EH (cell line): Measurements from ENCODE around the gene TREML4.

Source experiments
- DNase-seq: peaks from one replicate; pipeline ENCODE4 v3.0.0-alpha.2; 2015; ENCODE audit warnings: low read depth

The TREML4 gene

GRCh38 chr6:41255638-41256246 lies 27.6 kb downstream of the TREML4 start:
- no peak for DNase-seq

GRCh38 chr6:41256383-41256782 lies 28.2 kb downstream of the TREML4 start:
- DNase-seq: no peak

- DNase-seq: peak; percentile 69
These were observed 29.4 kb downstream of the TREML4 start for GRCh38 chr6:41257369-41258195.

GRCh38 chr6:41258196-41258493 lies 30.0 kb downstream of the TREML4 start:
- DNase-seq: no peak

- DNase-seq: no peak
These were observed 34.3 kb downstream of the TREML4 start for GRCh38 chr6:41262401-41262800.

- no peak for DNase-seq
These were observed 35.1 kb downstream of the TREML4 start for GRCh38 chr6:41263267-41263666.

- DNase-seq: no peak
These were observed 38.4 kb downstream of the TREML4 start for GRCh38 chr6:41266541-41266940.

- DNase-seq: no peak
These were observed 40.3 kb downstream of the TREML4 start for GRCh38 chr6:41268478-41268877.

GRCh38 chr6:41269166-41269565 lies 41.0 kb downstream of the TREML4 start:
- no peak for DNase-seq

GRCh38 chr6:41269716-41270115 lies 41.6 kb downstream of the TREML4 start:
- DNase-seq: no peak

GRCh38 chr6:41271901-41272395 lies 43.8 kb downstream of the TREML4 start:
- no peak for DNase-seq

- DNase-seq: no peak
These were observed 44.6 kb downstream of the TREML4 start for GRCh38 chr6:41272591-41273240.

- DNase-seq: no peak
These were observed 45.6 kb downstream of the TREML4 start for GRCh38 chr6:41273714-41274113.

GRCh38 chr6:41274256-41274655 lies 46.1 kb downstream of the TREML4 start:
- no peak for DNase-seq

- DNase-seq: no peak
These were observed 47.3 kb downstream of the TREML4 start for GRCh38 chr6:41275489-41275888.

- no peak for DNase-seq
These were observed 49.5 kb downstream of the TREML4 start for GRCh38 chr6:41277605-41278004.

- peak; percentile 47 for DNase-seq
These were observed 50.7 kb downstream of the TREML4 start for GRCh38 chr6:41278699-41279405.

GRCh38 chr6:41280381-41281057 lies 52.4 kb downstream of the TREML4 start:
- no peak for DNase-seq

GRCh38 chr6:41283600-41283999 lies 55.5 kb downstream of the TREML4 start:
- no peak for DNase-seq

- peak; percentile 21 for DNase-seq
These were observed 56.6 kb downstream of the TREML4 start for GRCh38 chr6:41284726-41285125.

GRCh38 chr6:41286544-41287346 lies 58.6 kb downstream of the TREML4 start, which contains the start of gene TREM1:
Gene TREM1, minus strand, starts transcription at chr6:41286682. Its CDS starts 27 bp downstream, at chr6:41286655.
- peak; percentile 62 for DNase-seq
